ENCODE measurements around the gene JPH4.
"Not testable (repeated sequence)": the region's sequence is repeated elsewhere in the genome, so short reads cannot be mapped to it uniquely, and the experiment has no call there.

JPH4 gene

DNA sequence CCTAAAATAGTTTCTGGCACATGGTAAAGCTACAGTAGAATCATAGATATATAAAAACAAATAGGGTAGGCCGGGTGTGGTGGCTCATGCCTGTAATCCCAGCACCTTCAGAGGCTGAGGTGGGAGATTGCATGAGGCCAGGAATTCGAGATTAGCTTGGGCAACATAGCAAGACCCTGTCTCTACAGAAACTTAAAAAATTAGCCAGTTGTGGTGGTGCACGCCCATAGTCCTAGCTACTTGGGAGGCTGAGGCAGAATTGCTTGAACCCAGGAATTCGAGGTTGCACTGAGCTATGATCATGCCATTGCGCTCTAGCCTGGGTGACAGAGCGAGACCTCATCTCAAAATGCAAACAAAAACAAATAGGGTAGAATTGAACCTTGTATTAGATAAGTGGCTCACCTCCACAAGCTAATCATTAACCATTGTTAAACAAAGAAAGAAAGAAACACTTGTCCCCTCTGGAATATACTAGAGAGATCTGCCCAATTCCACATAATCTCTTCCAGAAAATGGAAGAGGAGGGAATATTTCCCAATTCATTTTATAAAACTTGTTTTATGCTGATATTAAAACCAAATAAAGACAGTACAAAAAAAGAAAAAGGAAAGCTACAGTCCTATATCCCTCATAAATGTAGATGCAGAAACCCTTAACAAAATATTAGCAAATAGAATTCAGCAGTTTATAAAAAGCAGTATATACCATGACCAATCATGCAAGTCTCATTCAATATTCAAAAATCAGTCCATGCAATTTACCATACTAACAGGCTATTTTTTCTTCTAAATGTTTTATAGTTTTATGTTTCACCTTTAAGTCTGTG, 34.9 kb upstream of the JPH4 start:
- H3K27ac ChIP-seq, result no peak overlapping the region
- TF ChIP-seq, protein P1, sequence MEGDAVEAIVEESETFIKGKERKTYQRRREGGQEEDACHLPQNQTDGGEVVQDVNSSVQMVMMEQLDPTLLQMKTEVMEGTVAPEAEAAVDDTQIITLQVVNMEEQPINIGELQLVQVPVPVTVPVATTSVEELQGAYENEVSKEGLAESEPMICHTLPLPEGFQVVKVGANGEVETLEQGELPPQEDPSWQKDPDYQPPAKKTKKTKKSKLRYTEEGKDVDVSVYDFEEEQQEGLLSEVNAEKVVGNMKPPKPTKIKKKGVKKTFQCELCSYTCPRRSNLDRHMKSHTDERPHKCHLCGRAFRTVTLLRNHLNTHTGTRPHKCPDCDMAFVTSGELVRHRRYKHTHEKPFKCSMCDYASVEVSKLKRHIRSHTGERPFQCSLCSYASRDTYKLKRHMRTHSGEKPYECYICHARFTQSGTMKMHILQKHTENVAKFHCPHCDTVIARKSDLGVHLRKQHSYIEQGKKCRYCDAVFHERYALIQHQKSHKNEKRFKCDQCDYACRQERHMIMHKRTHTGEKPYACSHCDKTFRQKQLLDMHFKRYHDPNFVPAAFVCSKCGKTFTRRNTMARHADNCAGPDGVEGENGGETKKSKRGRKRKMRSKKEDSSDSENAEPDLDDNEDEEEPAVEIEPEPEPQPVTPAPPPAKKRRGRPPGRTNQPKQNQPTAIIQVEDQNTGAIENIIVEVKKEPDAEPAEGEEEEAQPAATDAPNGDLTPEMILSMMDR (conservative IDR thresholded peaks at IDR 0.05), result no peak
- TF ChIP-seq ZFX (IDR thresholded peaks at IDR 0.05), result no peak

DNA sequence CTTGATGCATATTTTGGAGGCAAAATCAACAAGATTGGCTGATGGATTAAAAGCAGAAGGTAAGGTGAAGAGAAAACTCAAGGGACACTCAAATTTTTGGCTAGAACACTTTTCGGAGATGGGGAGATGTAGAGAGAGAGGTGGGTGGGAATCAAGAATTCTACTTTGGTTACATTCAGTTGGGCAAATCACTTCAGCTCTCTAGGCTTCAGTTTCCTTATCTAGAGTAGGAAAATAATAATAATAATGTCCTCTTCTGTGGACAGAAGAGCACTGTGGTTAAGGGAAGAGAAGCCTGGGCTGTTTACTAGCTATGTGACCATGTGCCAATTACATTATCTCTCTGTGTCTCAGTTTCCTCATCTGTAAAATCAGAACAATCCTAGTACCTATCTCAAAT, 34.2 kb upstream of the JPH4 start:
- TF ChIP-seq ZFX (IDR thresholded peaks at IDR 0.05), result no peak
- TF ChIP-seq, protein P1 (conservative IDR thresholded peaks at IDR 0.05), result no peak

DNA sequence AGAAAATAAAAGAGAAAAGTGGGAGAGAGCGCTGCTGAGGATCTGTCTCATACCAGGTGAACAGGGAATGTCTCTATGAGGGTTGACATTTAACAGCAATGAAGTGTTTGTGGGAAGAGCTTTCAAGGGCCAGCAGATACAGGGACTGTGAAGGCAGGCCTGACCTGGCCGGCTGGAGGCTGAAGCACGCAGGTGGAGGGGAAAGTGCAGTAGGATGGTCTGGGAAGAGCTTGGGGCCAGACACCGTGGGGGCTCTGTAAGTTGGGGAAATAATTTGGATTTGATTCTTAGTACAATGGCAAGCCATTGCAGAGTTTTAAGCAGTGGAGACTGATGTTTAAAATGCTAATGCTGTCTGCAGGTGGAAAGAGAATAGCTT, 33.8 kb upstream of the JPH4 start:
- no peak overlapping the region for H3K27ac ChIP-seq
- no peak for TF ChIP-seq ZFX (IDR thresholded peaks at IDR 0.05)
- TF ChIP-seq, protein P1 (conservative IDR thresholded peaks at IDR 0.05), result no peak

More for the DNA sequence above, 34.2 kb upstream of the JPH4 start:
- H3K27ac ChIP-seq, result no peak overlapping the region

DNA sequence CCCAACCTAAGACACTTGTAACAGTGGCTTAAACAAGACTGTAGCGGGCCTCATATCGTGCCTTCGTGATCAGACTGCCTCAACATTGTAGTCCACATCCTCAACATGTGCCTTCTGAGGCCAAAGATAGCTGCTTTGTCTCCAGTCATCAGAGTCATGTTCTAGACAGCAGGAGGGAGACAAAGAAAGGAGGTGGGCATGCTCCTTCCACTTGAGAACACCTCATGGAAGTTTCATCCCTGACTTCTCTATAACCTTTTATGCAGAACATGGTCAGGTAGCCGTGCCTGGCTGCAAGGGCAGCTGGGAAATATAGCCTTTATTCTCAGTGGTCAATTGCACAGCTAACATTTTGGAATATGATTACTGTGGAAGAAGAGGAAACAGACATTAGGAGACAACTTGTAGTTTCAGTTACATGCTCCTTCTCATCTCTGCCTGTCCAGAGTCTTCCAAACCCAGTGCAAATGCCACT, 32.3 kb upstream of the JPH4 start:
- no peak overlapping the region for H3K27ac ChIP-seq

DNA sequence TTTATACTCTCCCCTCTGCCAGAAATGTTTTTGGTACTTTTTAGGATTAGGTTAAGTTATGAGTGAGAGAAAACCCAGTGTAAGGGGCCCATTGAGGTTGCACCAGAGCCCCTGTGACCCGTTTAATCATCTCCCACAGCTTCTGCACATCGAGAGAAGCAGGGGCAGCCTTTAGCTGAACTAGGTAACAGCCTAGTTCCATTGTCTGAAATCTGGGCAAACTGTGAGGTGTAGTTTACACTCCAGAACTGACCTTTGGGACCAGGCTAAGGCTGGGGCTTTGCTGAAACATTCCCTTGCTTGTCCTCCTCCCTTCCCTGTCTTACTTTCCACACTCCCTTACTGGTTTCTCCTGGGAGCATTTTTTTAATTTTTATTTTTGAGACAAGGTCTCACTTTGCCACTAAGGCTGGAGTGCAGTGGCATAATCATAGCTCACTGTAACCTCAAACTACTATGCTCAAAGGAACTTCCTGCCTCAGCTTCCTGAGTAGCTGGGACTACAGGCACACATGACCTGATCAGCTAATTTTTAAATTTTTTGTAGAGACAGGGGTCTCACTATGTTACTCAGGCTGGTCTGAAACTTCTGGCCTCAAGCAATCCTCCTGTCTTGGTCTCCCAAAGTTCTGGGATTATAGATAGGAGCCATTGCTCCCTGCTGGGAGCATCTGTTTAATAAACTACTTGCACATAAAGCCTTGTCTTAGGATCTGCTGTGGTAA, 31.7 kb upstream of the JPH4 start:
- TF ChIP-seq ZFX (IDR thresholded peaks at IDR 0.05), result no peak
- TF ChIP-seq, protein P1 (conservative IDR thresholded peaks at IDR 0.05), result no peak
- no peak overlapping the region for H3K27ac ChIP-seq

More for the DNA sequence above, 32.3 kb upstream of the JPH4 start:
- TF ChIP-seq ZFX (IDR thresholded peaks at IDR 0.05), result no peak
- TF ChIP-seq, protein P1 (conservative IDR thresholded peaks at IDR 0.05), result no peak

DNA sequence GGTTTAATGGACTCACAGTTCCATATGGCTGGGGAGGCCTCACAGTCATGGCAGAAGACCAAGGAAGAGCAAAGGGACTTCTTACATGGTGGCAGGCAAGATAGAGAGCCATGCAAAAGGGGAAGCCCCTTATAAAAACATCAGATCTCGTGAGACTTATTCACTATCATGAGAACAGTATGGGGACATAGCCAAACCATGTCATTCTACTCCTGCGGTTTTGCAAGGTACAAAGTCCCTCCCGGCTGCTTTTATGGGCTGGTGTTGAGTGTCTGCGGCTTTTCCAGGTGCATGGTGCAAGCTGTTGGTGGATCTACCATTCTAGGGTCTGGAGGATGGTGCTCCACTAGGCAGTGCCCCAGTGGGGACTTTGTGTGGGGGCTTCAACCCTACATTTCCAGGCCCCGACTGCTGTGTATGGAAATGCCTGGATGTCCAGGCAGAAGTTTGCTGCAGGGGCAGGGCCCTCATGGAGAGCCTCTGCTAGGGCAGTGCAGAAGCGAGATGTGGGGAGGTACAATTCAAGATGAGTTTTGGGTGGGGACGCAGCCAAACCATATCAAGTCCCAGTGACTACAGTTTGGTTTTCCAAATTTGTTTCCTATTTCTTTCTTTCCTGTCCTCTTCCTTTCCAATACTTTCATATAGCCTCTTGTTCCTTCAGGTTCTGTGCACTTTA, 31.0 kb upstream of the JPH4 start:
- not testable (repeated sequence) for H3K27ac ChIP-seq

DNA sequence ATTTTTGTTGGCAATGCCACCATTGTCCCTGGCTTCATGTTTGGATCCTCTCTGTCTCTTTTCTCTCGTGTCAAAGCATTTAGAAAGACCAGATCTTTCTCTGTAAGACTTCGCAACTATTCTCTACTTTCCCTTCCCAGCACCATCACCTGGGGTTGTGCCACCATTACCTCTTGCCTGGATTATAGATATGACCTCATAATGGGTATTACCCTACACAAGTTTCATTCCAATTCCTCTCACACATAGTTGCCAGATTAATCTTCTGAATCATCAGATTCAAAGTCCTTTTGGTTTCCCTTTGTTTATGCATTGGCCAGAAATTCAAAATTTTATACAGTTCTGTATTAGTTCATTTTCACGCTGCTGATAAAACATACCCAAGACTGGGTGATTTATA, 30.4 kb upstream of the JPH4 start:
- no peak overlapping the region for H3K27ac ChIP-seq
- no peak for TF ChIP-seq ZFX (IDR thresholded peaks at IDR 0.05)

DNA sequence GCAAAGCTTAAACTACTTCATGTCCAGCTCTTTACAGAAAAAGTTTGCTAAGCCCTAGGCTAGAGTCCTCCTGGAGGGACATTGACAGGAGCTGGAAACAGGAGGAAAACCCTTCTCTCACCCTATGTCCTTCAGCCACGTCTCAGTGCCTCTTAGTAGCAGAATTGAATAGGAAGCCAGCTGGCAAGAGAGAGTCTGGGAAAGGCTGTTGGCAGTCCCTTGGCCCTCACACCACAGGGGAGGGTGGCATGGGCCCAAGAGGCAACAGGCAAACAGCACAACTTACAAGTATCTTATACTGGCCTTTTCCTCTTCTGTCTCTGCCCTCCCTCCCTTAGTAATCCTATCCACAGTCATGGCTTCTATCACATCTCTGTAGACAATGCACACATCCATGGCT, 29.9 kb upstream of the JPH4 start:
- no peak overlapping the region for H3K27ac ChIP-seq
- TF ChIP-seq, protein P1 (conservative IDR thresholded peaks at IDR 0.05), result no peak
- TF ChIP-seq ZFX (IDR thresholded peaks at IDR 0.05), result no peak
